HG02623 (cell line): ENCODE data around the gene DPH6.

Experiments
- ATAC-seq: cut with Tn5 transposase; IDR thresholded peaks from one replicate; pipeline ENCODE4 v1.9.1; 2021; ENCODE audit warnings: moderate library complexity; ENCODE audit not compliant: unreplicated experiment

The DPH6 gene

GRCh38 chr15:35487417-35487816 is 58.5 kb downstream of the DPH6 start:
- no peak for ATAC-seq

- ATAC-seq = no peak
Observed at GRCh38 chr15:35486296-35486695, 59.7 kb downstream of the DPH6 start.

- no peak for ATAC-seq
Observed at GRCh38 chr15:35485411-35485810, 60.6 kb downstream of the DPH6 start.

GRCh38 chr15:35484231-35484945 is 61.6 kb downstream of the DPH6 start:
- ATAC-seq = no peak

- no peak for ATAC-seq
Observed at GRCh38 chr15:35481992-35482391, 64.0 kb downstream of the DPH6 start.

GRCh38 chr15:35481064-35481463 is 64.9 kb downstream of the DPH6 start:
- no peak for ATAC-seq

GRCh38 chr15:35479423-35479822 is 66.5 kb downstream of the DPH6 start:
- no peak for ATAC-seq

GRCh38 chr15:35477312-35478262 is 68.4 kb downstream of the DPH6 start:
- ATAC-seq = no peak

- no peak for ATAC-seq
Observed at GRCh38 chr15:35471024-35471423, 74.9 kb downstream of the DPH6 start.

GRCh38 chr15:35470441-35470840 is 75.5 kb downstream of the DPH6 start:
- no peak for ATAC-seq

GRCh38 chr15:35466476-35466875 is 79.5 kb downstream of the DPH6 start:
- no peak for ATAC-seq

- no peak for ATAC-seq
Observed at GRCh38 chr15:35465783-35466182, 80.2 kb downstream of the DPH6 start.

GRCh38 chr15:35460616-35461015 is 85.3 kb downstream of the DPH6 start:
- ATAC-seq = no peak

GRCh38 chr15:35458176-35458856 is 87.6 kb downstream of the DPH6 start:
- ATAC-seq = no peak

GRCh38 chr15:35455201-35455600 is 90.8 kb downstream of the DPH6 start:
- no peak for ATAC-seq

- ATAC-seq = no peak
Observed at GRCh38 chr15:35450492-35450891, 95.5 kb downstream of the DPH6 start.

GRCh38 chr15:35448294-35448693 is 97.7 kb downstream of the DPH6 start:
- no peak for ATAC-seq

- ATAC-seq = no peak
Observed at GRCh38 chr15:35445891-35446290, 100.1 kb downstream of the DPH6 start.

- no peak for ATAC-seq
Observed at GRCh38 chr15:35444557-35445204, 101.3 kb downstream of the DPH6 start.

- no peak for ATAC-seq
Observed at GRCh38 chr15:35443376-35443775, 102.6 kb downstream of the DPH6 start.

- no peak for ATAC-seq
Observed at GRCh38 chr15:35442742-35443141, 103.2 kb downstream of the DPH6 start.
